H1 (cell line): ENCODE results near the gene TPM1. TPM values are rescaled to one million over a fixed set of nuclear protein-coding genes. Genes with fewer than 3 reads are reported as not detected.

Experiments used
- CTCF ChIA-PET: fragments of 300-600 bp; sonication (Branson Sonifier 250); formaldehyde crosslinking; loops from one replicate; lab custom pipeline; 2021; ENCODE audit not compliant: partially characterized antibody; lab: Charles Lee
- POLR2A ChIA-PET: fragments of 300-600 bp; sonication (Branson Sonifier 250); formaldehyde crosslinking; loops from one replicate; lab custom pipeline; 2021; ENCODE audit warnings: inconsistent platforms; ENCODE audit not compliant: partially characterized antibody; lab: Charles Lee
- DNase-seq, 2 experiments: peaks; one replicate each; pipeline versions ENCODE4 v3.0.0 to v3.0.0-alpha.2; 2010 to 2022; ENCODE audit warnings: low spot score in 2 of 2, low read depth in 1 of 2, mixed read lengths in 1 of 2
- FAIRE-seq: peaks from 2 replicates; lab custom pipeline; 2011; peaks lifted over from hg19 to GRCh38; lab: Jason Lieb, UNC
- H2AFZ ChIP-seq: 2 replicates; pipeline ENCODE4 v1.8.1; 2012; ENCODE audit warnings: low read length, inconsistent platforms
- H2AK5ac ChIP-seq: 2 replicates; pipeline ENCODE4 v1.6.1; 2013; ENCODE audit warnings: low read depth, low read length
- H2BK120ac ChIP-seq: replicated peaks from 2 replicates; pipeline ENCODE3; 2013; ENCODE audit warnings: low read depth, low read length, inconsistent platforms
- H2BK12ac ChIP-seq: 2 replicates; pipeline ENCODE4 v1.6.1; 2013; ENCODE audit warnings: low read depth, low read length
- H2BK15ac ChIP-seq: 2 replicates; pipeline ENCODE4 v1.6.1; 2013; ENCODE audit warnings: low read length
- H2BK20ac ChIP-seq: 2 replicates; pipeline ENCODE4 v1.6.1; 2013; ENCODE audit warnings: low read length
- H2BK5ac ChIP-seq: 2 replicates; pipeline ENCODE4 v1.6.1; 2013; ENCODE audit warnings: low read depth, low read length
- H3K14ac ChIP-seq: 2 replicates; pipeline ENCODE4 v1.6.1; 2013; ENCODE audit warnings: inconsistent platforms; ENCODE audit not compliant: insufficient read length
- H3K18ac ChIP-seq: 2 replicates; pipeline ENCODE4 v1.6.1; 2013; ENCODE audit warnings: low read length; ENCODE audit errors: extremely low read depth
- H3K23ac ChIP-seq: 2 replicates; pipeline ENCODE4 v1.6.1; 2013; ENCODE audit warnings: inconsistent platforms; ENCODE audit not compliant: insufficient read length
- H3K23me2 ChIP-seq: 2 replicates; pipeline ENCODE4 v1.6.1; 2013; ENCODE audit warnings: low read depth, low read length
- H3K27ac ChIP-seq: 2 replicates; pipeline ENCODE4 v1.6.1; 2011; ENCODE audit warnings: low read depth, low read length, inconsistent platforms
- H3K27me3 ChIP-seq, 4 experiments: replicated peaks in 1 of 4; 1 replicate in 1 of 4; 2 replicates in 3 of 4; pipeline versions ENCODE4 v1.6.1 to v1.8.1; 2011 to 2013; ENCODE audit warnings: low read length in 3 of 4, mild to moderate bottlenecking in 3 of 4, inconsistent platforms in 2 of 4, mixed read lengths in 2 of 4, moderate library complexity in 1 of 4; ENCODE audit not compliant: control insufficient read depth in 3 of 4, insufficient read depth in 3 of 4; ENCODE audit errors: extremely low read depth in 1 of 4
- H3K36me3 ChIP-seq, 4 experiments: 2 replicates each; pipeline versions ENCODE4 v1.6.1 to v1.8.1; 2011 to 2013; ENCODE audit warnings: mild to moderate bottlenecking in 4 of 4, low read length in 3 of 4, moderate library complexity in 2 of 4, control low read depth in 1 of 4, inconsistent platforms in 1 of 4; ENCODE audit not compliant: insufficient read depth in 4 of 4, control insufficient read depth in 2 of 4
- H3K4ac ChIP-seq: replicated peaks from 2 replicates; pipeline ENCODE3; 2013; ENCODE audit warnings: low read length, low read depth, mixed read lengths, inconsistent platforms; ENCODE audit not compliant: insufficient read length
- H3K4me1 ChIP-seq, 4 experiments: replicated peaks in 1 of 4; 1 replicate in 1 of 4; 2 replicates in 3 of 4; pipeline versions ENCODE4 v1.6.1 to v1.8.1; 2011 to 2013; ENCODE audit warnings: low read length in 3 of 4, inconsistent platforms in 2 of 4, mixed read lengths in 1 of 4; ENCODE audit not compliant: insufficient read depth in 4 of 4, control insufficient read depth in 3 of 4
- H3K4me2 ChIP-seq, 2 experiments: 2 replicates each; pipeline versions ENCODE4 v1.6.1 to v1.8.1; 2011 to 2013; ENCODE audit warnings: low read depth in 2 of 2, low read length in 2 of 2, control low read depth in 1 of 2, inconsistent platforms in 1 of 2, mild to moderate bottlenecking in 1 of 2; ENCODE audit not compliant: insufficient read depth in 1 of 2
- H3K4me3 ChIP-seq, 4 experiments: fragments of 200-600, 300-600 bp in 1 of 4; sonication (generic), shearing (Covaris generic), sonication (Bioruptor Twin) in 1 of 4; 2 replicates each; pipeline versions ENCODE4 v1.5.1 to v1.8.1; 2011 to 2016; ENCODE audit warnings: low read length in 4 of 4, low read depth in 3 of 4, control low read depth in 2 of 4, inconsistent platforms in 2 of 4, mild to moderate bottlenecking in 2 of 4, mixed read lengths in 1 of 4, moderate library complexity in 1 of 4; ENCODE audit not compliant: insufficient read depth in 2 of 4; ENCODE audit errors: extremely low read depth in 1 of 4
- H3K56ac ChIP-seq: replicated peaks from 2 replicates; pipeline ENCODE3; 2013; ENCODE audit warnings: low read depth, mild to moderate bottlenecking, mixed read lengths, low read length, inconsistent platforms; ENCODE audit not compliant: insufficient read length
- H3K79me1 ChIP-seq: 2 replicates; pipeline ENCODE4 v1.6.1; 2013; ENCODE audit warnings: low read depth, low read length, control low read depth
- H3K79me2 ChIP-seq, 2 experiments: 2 replicates each; pipeline versions ENCODE4 v1.6.1 to v1.8.1; 2012 to 2013; ENCODE audit warnings: low read length in 2 of 2, mild to moderate bottlenecking in 2 of 2, inconsistent platforms in 1 of 2; ENCODE audit not compliant: insufficient read depth in 2 of 2, control insufficient read depth in 1 of 2
- H3K9ac ChIP-seq, 4 experiments: replicated peaks in 1 of 4; 1 replicate in 1 of 4; 2 replicates in 3 of 4; pipeline versions ENCODE4 v1.6.1 to v1.8.1; 2011 to 2013; ENCODE audit warnings: low read depth in 3 of 4, low read length in 3 of 4, control low read depth in 2 of 4, mild to moderate bottlenecking in 2 of 4, moderate library complexity in 2 of 4, inconsistent platforms in 1 of 4; ENCODE audit errors: extremely low read depth in 1 of 4
- H3K9me3 ChIP-seq, 2 experiments: 2 replicates each; pipeline versions ENCODE4 v1.6.1 to v1.8.1; 2012 to 2013; ENCODE audit warnings: mild to moderate bottlenecking in 2 of 2, moderate library complexity in 2 of 2, control low read depth in 1 of 2, inconsistent platforms in 1 of 2, low read depth in 1 of 2, low read length in 1 of 2, mixed read lengths in 1 of 2; ENCODE audit not compliant: insufficient read depth in 2 of 2
- H4K20me1 ChIP-seq, 2 experiments: replicated peaks in 1 of 2; 2 replicates each; pipeline versions ENCODE3 to v1.8.1; 2011 to 2013; ENCODE audit warnings: inconsistent platforms in 2 of 2, low read length in 2 of 2, mild to moderate bottlenecking in 1 of 2; ENCODE audit not compliant: insufficient read depth in 2 of 2, control insufficient read depth in 1 of 2
- H4K5ac ChIP-seq: 2 replicates; pipeline ENCODE4 v1.6.1; 2013; ENCODE audit warnings: low read length, low read depth, mixed read lengths, inconsistent platforms; ENCODE audit not compliant: insufficient read length
- H4K8ac ChIP-seq: 2 replicates; pipeline ENCODE4 v1.8.0; 2013; ENCODE audit warnings: mild to moderate bottlenecking, moderate library complexity, low read length, inconsistent platforms; ENCODE audit not compliant: insufficient read depth; ENCODE audit errors: extremely low read depth
- H4K91ac ChIP-seq: replicated peaks from 2 replicates; pipeline ENCODE3; 2013; ENCODE audit warnings: low read length, mixed read lengths, inconsistent platforms; ENCODE audit not compliant: insufficient read length
- BACH1 ChIP-seq: IDR thresholded peaks from 2 replicates; pipeline ENCODE4 v1.6.1; 2012; ENCODE audit warnings: low read length, improper control_type of control experiment
- BCL11A ChIP-seq, 2 experiments: IDR thresholded peaks; one replicate each; pipeline ENCODE4 v1.6.1; 2011; ENCODE audit warnings: low read depth in 2 of 2, low read length in 2 of 2, mild to moderate bottlenecking in 2 of 2
- CREB1 ChIP-seq: IDR thresholded peaks from 2 replicates; pipeline ENCODE4 v1.6.1; 2012; ENCODE audit warnings: inconsistent platforms
- GABPA ChIP-seq: IDR thresholded peaks from 2 replicates; pipeline ENCODE4 v1.6.1; 2011; ENCODE audit warnings: mild to moderate bottlenecking, low read length, moderate library complexity, borderline replicate concordance; ENCODE audit not compliant: insufficient read depth
- HDAC2 ChIP-seq, 2 experiments: fragments of 300-600 bp in 1 of 2; sonication (generic) in 1 of 2; IDR thresholded peaks; 2 replicates each; pipeline ENCODE4 v1.6.1; 2011 to 2012; ENCODE audit warnings: low read depth in 2 of 2, low read length in 2 of 2, mild to moderate bottlenecking in 2 of 2, moderate library complexity in 2 of 2, borderline replicate concordance in 1 of 2, inconsistent platforms in 1 of 2
- KDM5A ChIP-seq: fragments of 200-600 bp; IDR thresholded peaks from 2 replicates; pipeline ENCODE4 v1.7.1; 2012; ENCODE audit warnings: mild to moderate bottlenecking, low read length, inconsistent platforms, mixed read lengths
- MAFK ChIP-seq: IDR thresholded peaks from 2 replicates; pipeline ENCODE4 v1.6.1; 2012; ENCODE audit warnings: low read depth, mild to moderate bottlenecking, improper control_type of control experiment, low read length
- POLR2AphosphoS5 ChIP-seq: IDR thresholded peaks from 2 replicates; pipeline ENCODE4 v1.6.1; 2011; ENCODE audit warnings: low read depth, low read length
- RBBP5 ChIP-seq: IDR thresholded peaks from 2 replicates; pipeline ENCODE4 v1.7.1; 2012; ENCODE audit warnings: low read depth, mild to moderate bottlenecking, inconsistent platforms, low read length, moderate library complexity, borderline replicate concordance
- RFX5 ChIP-seq: IDR thresholded peaks from 2 replicates; pipeline ENCODE4 v1.6.1; 2011; ENCODE audit warnings: low read depth, low read length, improper control_type of control experiment, borderline replicate concordance
- RXRA ChIP-seq: IDR thresholded peaks from 2 replicates; pipeline ENCODE4 v1.6.1; 2011; ENCODE audit warnings: low read depth, mild to moderate bottlenecking, low read length, moderate library complexity; ENCODE audit not compliant: insufficient read depth
- SAP30 ChIP-seq: fragments of 300-600 bp; sonication (generic); IDR thresholded peaks from 2 replicates; pipeline ENCODE4 v1.7.1; 2012; ENCODE audit warnings: low read length, moderate library complexity, mild to moderate bottlenecking, inconsistent platforms; ENCODE audit not compliant: insufficient read depth, insufficient replicate concordance
- SIN3A ChIP-seq, 2 experiments: IDR thresholded peaks in 1 of 2; conservative IDR thresholded peaks in 1 of 2; 2 replicates each; pipeline ENCODE4 v1.6.1; 2011 to 2012; ENCODE audit warnings: low read length in 2 of 2, improper control_type of control experiment in 1 of 2, low read depth in 1 of 2, mild to moderate bottlenecking in 1 of 2
- SP4 ChIP-seq: IDR thresholded peaks from 2 replicates; pipeline ENCODE4 v1.6.1; 2012; ENCODE audit warnings: low read length, inconsistent platforms
- TBP ChIP-seq: IDR thresholded peaks from 2 replicates; pipeline ENCODE4 v1.6.1; 2011; ENCODE audit warnings: low read depth, low read length, improper control_type of control experiment
- WGBS, 2 experiments: shearing (Covaris generic) in 1 of 2; methylation state at CpG; one replicate each; pipeline versions ENCODE4 v1.1.6 to v1.1.7; 2013 to 2015; ENCODE audit warnings: low lambda C conversion rate in 2 of 2, mixed read lengths in 2 of 2, inconsistent platforms in 1 of 2, low coverage in 1 of 2, missing lambda C conversion rate in 1 of 2; ENCODE audit not compliant: insufficient replicate concordance in 2 of 2, insufficient coverage in 1 of 2, insufficient read length in 1 of 2; ENCODE audit errors: extremely low coverage in 1 of 2, missing lambda C conversion rate in 1 of 2; 5-methylcytosine and 5-hydroxymethylcytosine counted together
- polyA plus RNA-seq, 7 experiments: library from polyadenylated mRNA; depleted of rRNA in 3 of 7; stranded (reverse) in 5 of 7; unstranded in 2 of 7; fragments of >200 nt in 5 of 7; fragments of 200-250 nt in 2 of 7; gene quantifications; 1 replicate in 5 of 7; 2 replicates in 1 of 7; 4 replicates in 1 of 7; pipeline versions ENCODE4 v1.2.1 to v1.2.3, GENCODE V29; 2011 to 2013; ENCODE audit warnings: missing spikeins in 2 of 7, mixed read lengths in 2 of 7
- total RNA-seq: library from RNA; stranded (reverse); fragmentation: NEBNext Ultra II Directional; extraction: Animal tissue kit (Norgen Biotek cat#: 25700); gene quantifications from 2 replicates; pipeline ENCODE4 v1.2.1, GENCODE V29; 2021

The TPM1 gene
- total and polyA plus RNA-seq, 2 of the 8 experiments (the other 6 are each of a cell fraction or from before 2014, with no cell fraction given): 258 to 579 TPM

DNA sequence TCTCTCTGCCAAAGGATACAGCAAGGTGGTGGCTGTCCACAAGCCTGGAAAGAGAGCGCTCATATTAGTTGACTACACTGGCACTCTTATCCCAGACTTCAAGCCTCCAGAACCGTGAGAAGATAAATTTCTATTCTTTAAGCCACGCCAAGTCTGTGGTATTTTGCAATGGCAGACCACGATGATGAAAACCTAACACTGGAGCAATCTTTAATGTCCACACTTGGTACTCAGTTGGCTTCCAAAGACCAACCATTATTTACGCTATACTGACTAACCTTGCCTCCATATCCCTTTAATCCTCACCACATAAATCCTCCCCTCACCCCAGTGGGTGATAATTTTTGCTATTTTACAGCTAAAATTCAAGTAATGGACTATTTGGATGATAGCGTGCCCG is 62.2 kb downstream of the TPM1 start:
- no peaks in the 10 kb centered on the region for H3K4me1 ChIP-seq
- no peak overlapping the region for H4K5ac ChIP-seq
- H3K79me2 ChIP-seq: no peaks in the 10 kb centered on the region
- H2BK15ac ChIP-seq: no peak overlapping the region
- DNase-seq: no peak
- H4K20me1 ChIP-seq: no peaks in the 10 kb centered on the region
- no peak overlapping the region for H3K23ac ChIP-seq
- no peak overlapping the region for H2BK12ac ChIP-seq
- no peaks in the 10 kb centered on the region for H3K36me3 ChIP-seq
- H3K4me3 ChIP-seq: no peak overlapping the region
- H2AFZ ChIP-seq: no peak overlapping the region
- no peak overlapping the region for H2BK120ac ChIP-seq
- no peaks in the 10 kb centered on the region for H3K27me3 ChIP-seq
- ChIA-PET POLR2A (no interaction called here), CTCF (interaction anchor here (0.6 kb wide), 2 partner anchors 14 to 89 kb away, joined by 3 read pairs; no protein-coding TSS in a partner anchor)
- H4K8ac ChIP-seq: no peak overlapping the region
- H3K9me3 ChIP-seq: 0 out of 4 replicates have a peak, but pooled peaks cover 0 to 2% of the 10 kb centered on the region in 2 experiments
- no peak overlapping the region for H4K91ac ChIP-seq
- WGBS, 2 experiments: 87% methylated on average over 7 of the region's 7 CpGs; no CpG with 5 or more reads in 1 of the 2 experiments
- H3K18ac ChIP-seq: no peak overlapping the region
- H3K4me2 ChIP-seq: no peak overlapping the region
- no peak overlapping the region for H2AK5ac ChIP-seq
- no peak overlapping the region for H3K27ac ChIP-seq
- no peak overlapping the region for H3K4ac ChIP-seq
- no peak overlapping the region for H3K56ac ChIP-seq
- H3K23me2 ChIP-seq: no peaks in the 10 kb centered on the region
- no peaks in the 10 kb centered on the region for H3K79me1 ChIP-seq
- H2BK5ac ChIP-seq: no peak overlapping the region
- no peak overlapping the region for H3K14ac ChIP-seq
- no peak overlapping the region for H3K9ac ChIP-seq
- no peak overlapping the region for H2BK20ac ChIP-seq
- no peak for FAIRE-seq
- TF ChIP-seq POLR2AphosphoS5 (no peak), SIN3A (conservative IDR thresholded peaks at IDR 0.05 in 1 of 2, IDR thresholded peaks at IDR 0.05 in 1 of 2; ENCODE audit: low read depth in 1 of 2, low read length in 2 of 2) (no peak), RFX5 (no peak), BACH1 (no peak), GABPA (no peak), CREB1 (no peak), TBP (no peak), MAFK (no peak), RXRA (no peak), SP4 (no peak), BCL11A (IDR thresholded peaks at IDR 0.05; ENCODE audit: low read depth in 2 of 2, low read length in 2 of 2) (no peak), HDAC2 (IDR thresholded peaks at IDR 0.05; ENCODE audit: borderline replicate concordance in 1 of 2, low read depth in 2 of 2, low read length in 2 of 2) (no peak), KDM5A (no peak), RBBP5 (no peak), SAP30 (no peak)
